Mucosa of rectum (tissue), 2 donors: ENCODE results near the gene ACKR2.
"Not testable (repeated sequence)": the region's sequence is repeated elsewhere in the genome, so short reads cannot be mapped to it uniquely, and the experiment has no call there.

Experiments used
- H3K27ac ChIP-seq, 2 donors: one replicate each; pipeline ENCODE4 v1.7.0; 2013; ENCODE audit warnings: inconsistent platforms in 2 of 2, low read depth in 2 of 2, low read length in 2 of 2
- H3K27me3 ChIP-seq, 2 donors: one replicate each; pipeline ENCODE4 v1.7.0; 2013; ENCODE audit warnings: low read length in 2 of 2; ENCODE audit not compliant: control insufficient read depth in 2 of 2, insufficient read depth in 2 of 2
- H3K36me3 ChIP-seq, 2 donors: one replicate each; pipeline ENCODE4 v1.7.0; 2013; ENCODE audit warnings: low read length in 2 of 2; ENCODE audit not compliant: control insufficient read depth in 2 of 2, insufficient read depth in 2 of 2
- H3K4me1 ChIP-seq, 2 donors: one replicate each; pipeline ENCODE4 v1.7.0; 2013; ENCODE audit warnings: low read length in 2 of 2, mild to moderate bottlenecking in 1 of 2; ENCODE audit not compliant: control insufficient read depth in 2 of 2, insufficient read depth in 2 of 2
- H3K4me3 ChIP-seq, 2 donors: one replicate each; pipeline ENCODE4 v1.7.0; 2013; ENCODE audit warnings: low read length in 2 of 2
- H3K9ac ChIP-seq, 2 donors: one replicate each; pipeline ENCODE4 v1.7.0; 2013; ENCODE audit warnings: low read length in 2 of 2, low read depth in 1 of 2, mild to moderate bottlenecking in 1 of 2
- H3K9me3 ChIP-seq, 2 donors: one replicate each; pipeline ENCODE4 v1.7.0; 2013; ENCODE audit warnings: low read length in 2 of 2; ENCODE audit not compliant: control insufficient read depth in 2 of 2
- donor health status: healthy.
- donor health status: Normal muscosa, but diverticular disease.

Gene ACKR2

DNA sequence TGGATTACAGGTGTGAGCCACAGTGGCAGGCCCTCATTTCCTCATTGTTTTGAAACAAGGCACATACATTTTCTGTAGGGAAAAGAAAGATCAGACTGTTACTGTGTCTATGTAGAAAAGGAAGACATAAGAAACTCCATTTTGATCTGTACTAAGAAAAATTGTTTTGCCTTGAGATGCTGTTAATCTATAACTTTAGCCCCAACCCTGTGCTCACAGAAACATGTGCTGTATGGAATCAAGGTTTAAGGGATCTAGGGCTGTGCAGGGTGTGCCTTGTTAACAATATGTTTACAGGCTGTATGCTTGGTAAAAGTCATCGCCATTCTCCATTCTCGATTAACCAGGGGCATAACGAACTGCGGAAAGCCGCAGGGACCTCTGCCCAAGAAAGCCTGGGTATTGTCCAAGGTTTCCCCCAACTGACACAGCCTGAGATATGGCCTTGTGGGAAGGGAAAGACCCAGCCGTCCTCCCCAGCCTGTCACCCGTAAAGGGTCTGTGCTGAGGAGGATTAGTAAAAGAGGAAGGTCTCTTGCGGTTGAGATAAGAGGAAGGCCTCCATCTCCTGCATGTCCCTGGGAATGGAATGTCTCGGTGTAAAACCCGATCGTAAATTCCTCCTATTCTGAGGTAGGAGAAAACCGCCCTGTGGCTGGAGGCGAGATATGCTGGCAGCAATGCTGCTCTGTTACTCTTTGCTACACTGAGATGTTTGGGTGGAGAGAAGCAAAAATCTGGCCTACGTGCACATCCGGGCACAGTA is 2.1 kb downstream of the ACKR2 start:
- Histone ChIP-seq H3K4me1 (peaks cover 19 to 45% of the 10 kb centered on the region in 2 donors), H3K4me3 (peak overlapping the region in 1 of 2 donors; percentile 41), H3K9ac (peak overlapping the region; percentile 39 to 47), H3K27ac (peak overlapping the region; percentile 83 to 91)
- not testable (repeated sequence) for H3K36me3 ChIP-seq, H3K27me3 ChIP-seq, H3K9me3 ChIP-seq

DNA sequence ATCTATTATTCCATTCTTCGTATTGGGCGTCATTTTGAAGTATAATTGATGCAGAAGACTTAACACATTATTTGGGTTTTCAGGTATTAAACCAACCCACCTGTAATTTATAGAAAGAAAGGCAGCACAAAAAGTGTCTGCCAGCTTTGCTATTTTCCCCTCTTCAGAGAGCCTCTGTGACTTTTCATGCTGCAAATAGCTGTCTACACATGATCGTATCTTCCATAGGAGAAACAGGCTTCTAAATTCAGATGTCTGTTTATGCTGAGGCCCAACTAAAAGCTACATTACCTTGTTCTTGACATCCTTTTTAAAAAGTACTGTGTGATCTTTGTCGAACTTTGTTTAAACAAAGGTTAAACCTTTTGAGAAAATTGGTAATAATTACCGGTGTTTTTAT is 5.0 kb downstream of the ACKR2 start:
- no peaks in the 10 kb centered on the region for H3K27me3 ChIP-seq
- no peaks in the 10 kb centered on the region for H3K9me3 ChIP-seq
- no peaks in the 10 kb centered on the region for H3K36me3 ChIP-seq
- H3K4me3 ChIP-seq: no peak overlapping the region
- no peak overlapping the region for H3K9ac ChIP-seq
- H3K27ac ChIP-seq: peak overlapping the region; percentile 74 to 79
- H3K4me1 ChIP-seq: peaks cover 19 to 54% of the 10 kb centered on the region in 2 donors

DNA sequence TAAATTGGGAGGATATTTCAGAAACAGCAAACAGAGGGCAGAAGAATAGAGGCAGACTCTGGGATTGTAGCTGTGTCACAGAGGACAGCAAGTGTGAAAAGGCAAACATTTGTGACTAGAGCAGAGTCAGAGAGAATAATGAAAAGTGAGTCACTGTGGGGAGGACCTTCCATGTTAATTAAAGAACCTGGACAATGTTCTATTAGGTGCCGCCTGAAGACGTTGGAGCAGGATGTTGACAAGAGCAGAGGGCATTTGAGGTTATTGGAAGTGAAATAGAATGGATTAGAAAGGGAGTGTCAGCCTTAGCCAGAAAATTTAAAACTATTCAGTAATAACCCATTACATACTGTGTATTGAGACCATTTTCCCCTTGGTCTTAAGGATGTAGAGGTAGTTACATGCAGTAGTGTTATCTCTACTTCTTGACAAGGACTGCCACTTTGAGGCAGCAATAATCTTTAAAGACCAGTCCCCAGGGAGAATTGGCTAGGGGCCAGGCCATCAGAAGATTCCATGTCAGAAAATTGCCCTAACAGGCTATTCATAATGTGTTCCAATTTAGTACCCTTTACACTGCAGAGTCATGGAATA is 5.8 kb downstream of the ACKR2 start:
- H3K4me3 ChIP-seq: no peak overlapping the region
- H3K27me3 ChIP-seq: no peaks in the 10 kb centered on the region
- H3K4me1 ChIP-seq: peaks cover 24 to 61% of the 10 kb centered on the region in 2 donors
- peak overlapping the region in 1 of 2 donors; percentile 6 for H3K9ac ChIP-seq
- H3K27ac ChIP-seq: peak overlapping the region; percentile 74 to 79
- H3K9me3 ChIP-seq: no peaks in the 10 kb centered on the region
- no peaks in the 10 kb centered on the region for H3K36me3 ChIP-seq

DNA sequence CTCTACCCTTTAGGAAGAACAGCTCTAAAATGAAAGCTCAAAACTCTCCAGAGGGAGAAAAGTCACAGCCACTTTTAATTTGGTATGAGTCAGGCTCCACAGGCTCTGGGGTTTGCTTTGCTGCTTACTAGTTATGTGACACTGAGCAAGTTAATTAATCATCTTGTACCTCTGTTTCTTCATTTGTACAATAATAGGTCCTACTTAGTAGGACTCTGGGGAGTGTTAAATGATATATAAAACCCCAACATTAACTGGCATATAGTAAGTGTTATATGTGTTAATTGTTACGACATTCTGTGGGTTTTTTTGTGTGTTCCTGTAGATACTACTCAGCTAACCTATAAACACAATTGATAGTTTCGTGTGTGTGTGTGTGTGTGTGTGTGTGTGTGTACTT is 6.6 kb downstream of the ACKR2 start:
- Histone ChIP-seq H3K9me3 (no peaks in the 10 kb centered on the region), H3K36me3 (no peaks in the 10 kb centered on the region), H3K27ac (peak overlapping the region; percentile 49 to 79), H3K27me3 (no peaks in the 10 kb centered on the region), H3K4me1 (peaks cover 20 to 61% of the 10 kb centered on the region in 2 donors), H3K9ac (no peak overlapping the region), H3K4me3 (no peak overlapping the region)

DNA sequence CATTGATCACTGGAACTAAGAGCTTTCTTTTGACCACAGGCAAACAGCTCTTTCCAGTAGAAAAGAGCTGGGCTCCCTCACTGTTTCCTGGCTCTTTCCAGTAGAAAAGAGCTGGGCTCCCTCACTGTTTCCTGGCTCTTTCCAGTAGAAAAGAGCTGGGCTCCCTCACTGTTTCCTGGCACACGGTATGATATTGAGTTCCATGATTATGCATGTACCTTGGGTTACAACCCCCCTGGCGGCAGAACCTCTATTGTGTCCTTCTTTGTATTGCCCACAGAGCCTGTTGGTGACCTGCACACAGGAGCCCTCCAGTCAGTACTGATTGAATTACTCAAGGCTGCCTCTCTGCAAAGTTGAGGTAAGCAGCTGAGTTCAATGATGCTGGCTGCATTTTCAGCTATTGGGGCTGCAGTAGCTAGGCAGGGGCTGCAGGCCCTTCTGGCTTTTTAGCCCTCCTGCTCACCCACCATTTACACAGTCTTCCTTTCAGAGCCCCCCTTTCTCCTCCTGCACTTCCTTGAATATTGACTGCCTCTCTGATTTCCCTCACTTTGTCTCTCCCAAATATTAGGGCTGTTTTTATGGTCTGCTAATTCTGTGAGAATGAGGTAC is 10.2 kb downstream of the ACKR2 start:
- H3K27me3 ChIP-seq: no peaks in the 10 kb centered on the region
- no peak overlapping the region for H3K4me3 ChIP-seq
- H3K9me3 ChIP-seq: no peaks in the 10 kb centered on the region
- peaks cover 19 to 44% of the 10 kb centered on the region in 2 donors for H3K4me1 ChIP-seq
- peak overlapping the region; percentile 32 to 75 for H3K27ac ChIP-seq
- no peak overlapping the region for H3K9ac ChIP-seq
- no peaks in the 10 kb centered on the region for H3K36me3 ChIP-seq

DNA sequence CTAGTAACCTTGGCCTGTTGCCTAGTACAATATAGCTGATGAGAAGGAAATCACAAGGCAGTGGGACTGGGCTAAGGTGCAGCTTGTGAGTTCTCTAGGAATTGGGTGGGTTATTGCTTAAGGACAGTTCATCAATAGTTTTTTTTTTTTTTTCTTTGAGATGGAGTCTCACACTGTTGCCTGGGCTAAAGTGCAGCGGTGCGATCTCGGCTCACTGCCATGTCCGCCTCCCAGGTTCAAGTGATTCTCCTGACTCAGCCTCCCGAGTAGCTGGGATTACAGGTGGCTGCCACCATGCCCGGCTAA is 11.5 kb downstream of the ACKR2 start:
- H3K9me3 ChIP-seq: no peaks in the 10 kb centered on the region
- H3K9ac ChIP-seq: no peak overlapping the region
- peak overlapping the region; percentile 18 to 41 for H3K27ac ChIP-seq
- H3K4me3 ChIP-seq: no peak overlapping the region
- H3K36me3 ChIP-seq: no peaks in the 10 kb centered on the region
- H3K4me1 ChIP-seq: peaks cover 12 to 32% of the 10 kb centered on the region in 2 donors
- no peaks in the 10 kb centered on the region for H3K27me3 ChIP-seq

DNA sequence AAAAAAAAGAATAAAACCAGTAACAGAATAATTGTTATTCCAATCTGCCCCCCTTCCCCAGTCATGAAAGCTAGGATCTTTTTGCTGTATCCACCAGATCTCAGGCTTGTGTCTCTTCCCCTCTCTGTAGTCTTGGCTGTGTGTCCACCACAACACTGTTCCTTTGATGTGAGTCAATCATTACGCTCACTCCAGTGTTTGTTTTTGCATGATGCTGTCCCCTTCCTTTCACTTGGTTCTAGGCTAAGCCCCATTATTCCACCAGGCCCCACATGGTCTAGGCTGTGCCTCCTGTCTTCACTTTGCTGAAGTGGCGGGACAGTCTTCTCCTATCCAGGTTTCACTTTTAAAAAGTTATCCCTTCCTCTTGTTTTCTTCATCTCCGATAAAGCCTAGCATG is 13.6 kb downstream of the ACKR2 start:
- H3K36me3 ChIP-seq: no peaks in the 10 kb centered on the region
- peaks cover 14 to 43% of the 10 kb centered on the region in 2 donors for H3K4me1 ChIP-seq
- no peaks in the 10 kb centered on the region for H3K9me3 ChIP-seq
- no peak overlapping the region for H3K27ac ChIP-seq
- H3K27me3 ChIP-seq: no peaks in the 10 kb centered on the region
- H3K9ac ChIP-seq: no peak overlapping the region
- H3K4me3 ChIP-seq: no peak overlapping the region

DNA sequence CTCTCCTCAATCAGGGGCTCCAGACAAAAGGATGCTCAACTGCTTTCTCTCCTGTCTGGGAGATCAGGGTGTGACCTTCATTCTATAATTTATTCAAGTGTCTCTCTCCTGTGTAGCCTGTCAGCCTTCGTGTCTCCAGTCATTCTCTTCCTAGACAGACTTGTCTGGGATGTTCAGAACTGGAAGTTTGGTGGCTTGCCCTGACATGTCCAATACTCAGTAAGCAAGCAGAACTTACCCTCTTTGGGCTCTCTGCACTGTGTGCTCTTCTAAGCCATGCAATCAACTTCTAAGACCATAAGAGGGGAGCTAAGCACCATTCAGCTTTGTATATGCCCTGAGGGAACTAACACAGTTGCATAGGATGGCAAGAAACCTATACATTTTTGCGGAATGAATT is 14.1 kb downstream of the ACKR2 start:
- Histone ChIP-seq H3K9ac (no peak overlapping the region), H3K4me1 (peaks cover 16 to 43% of the 10 kb centered on the region in 2 donors), H3K27me3 (no peaks in the 10 kb centered on the region), H3K27ac (no peak overlapping the region), H3K4me3 (no peak overlapping the region), H3K36me3 (no peaks in the 10 kb centered on the region), H3K9me3 (no peaks in the 10 kb centered on the region)

DNA sequence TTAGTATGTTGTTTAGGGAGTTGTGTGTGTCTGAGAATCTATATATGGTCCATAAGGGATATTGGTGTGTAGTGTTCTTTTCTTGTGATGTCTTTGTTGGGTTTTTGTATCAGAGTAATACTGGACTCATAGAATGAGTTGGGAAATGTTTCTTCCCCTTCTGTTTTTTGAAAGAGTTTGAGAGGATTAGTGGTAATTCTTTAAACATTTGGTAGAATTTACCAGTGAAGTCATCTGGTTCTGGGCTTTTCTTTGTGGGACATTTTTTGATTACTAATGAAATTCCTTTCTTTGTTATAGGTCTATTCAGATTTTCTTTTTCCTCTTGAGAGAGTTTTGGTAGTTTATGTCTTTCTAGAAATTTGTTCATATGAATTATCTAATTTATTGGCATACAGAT is 16.9 kb downstream of the ACKR2 start:
- H3K4me3 ChIP-seq: no peak overlapping the region
- H3K4me1 ChIP-seq: peaks cover 22 to 41% of the 10 kb centered on the region in 2 donors
- H3K27me3 ChIP-seq: no peaks in the 10 kb centered on the region
- H3K27ac ChIP-seq: no peak overlapping the region
- H3K9me3 ChIP-seq: no peaks in the 10 kb centered on the region
- H3K9ac ChIP-seq: no peak overlapping the region
- H3K36me3 ChIP-seq: no peaks in the 10 kb centered on the region

DNA sequence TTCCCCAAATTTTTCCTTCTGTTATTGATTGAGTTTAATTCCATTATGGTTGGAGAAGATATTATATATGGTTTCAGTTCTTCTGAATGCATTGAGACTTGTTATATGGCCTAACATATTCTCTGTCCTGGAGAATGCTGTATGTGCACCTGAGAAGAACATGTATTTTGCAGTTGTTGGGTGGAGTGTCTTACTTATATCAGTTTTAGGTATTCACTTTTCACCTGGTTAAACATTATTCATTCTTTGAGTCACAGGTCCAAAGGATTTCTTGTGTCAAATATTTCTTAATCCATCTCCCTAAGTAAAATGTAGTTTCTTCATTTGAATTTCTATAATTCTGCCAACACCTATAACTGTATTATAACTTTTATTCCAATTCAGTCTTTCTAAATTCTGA is 17.8 kb downstream of the ACKR2 start:
- peak overlapping the region; percentile 37 to 50 for H3K4me3 ChIP-seq
- H3K4me1 ChIP-seq: peaks cover 22 to 39% of the 10 kb centered on the region in 2 donors
- H3K36me3 ChIP-seq: no peaks in the 10 kb centered on the region
- peak overlapping the region; percentile 83 to 90 for H3K27ac ChIP-seq
- H3K9ac ChIP-seq: peak overlapping the region; percentile 35 to 56
- no peaks in the 10 kb centered on the region for H3K27me3 ChIP-seq
- H3K9me3 ChIP-seq: no peaks in the 10 kb centered on the region
